Measurements from ENCODE around the gene IGSF8. TPM values are rescaled to one million over a fixed set of nuclear protein-coding genes. Genes with fewer than 3 reads are reported as not detected.

The IGSF8 gene
- total RNA-seq, 1 experiment from 2014 or later = 35.6 TPM

DNA sequence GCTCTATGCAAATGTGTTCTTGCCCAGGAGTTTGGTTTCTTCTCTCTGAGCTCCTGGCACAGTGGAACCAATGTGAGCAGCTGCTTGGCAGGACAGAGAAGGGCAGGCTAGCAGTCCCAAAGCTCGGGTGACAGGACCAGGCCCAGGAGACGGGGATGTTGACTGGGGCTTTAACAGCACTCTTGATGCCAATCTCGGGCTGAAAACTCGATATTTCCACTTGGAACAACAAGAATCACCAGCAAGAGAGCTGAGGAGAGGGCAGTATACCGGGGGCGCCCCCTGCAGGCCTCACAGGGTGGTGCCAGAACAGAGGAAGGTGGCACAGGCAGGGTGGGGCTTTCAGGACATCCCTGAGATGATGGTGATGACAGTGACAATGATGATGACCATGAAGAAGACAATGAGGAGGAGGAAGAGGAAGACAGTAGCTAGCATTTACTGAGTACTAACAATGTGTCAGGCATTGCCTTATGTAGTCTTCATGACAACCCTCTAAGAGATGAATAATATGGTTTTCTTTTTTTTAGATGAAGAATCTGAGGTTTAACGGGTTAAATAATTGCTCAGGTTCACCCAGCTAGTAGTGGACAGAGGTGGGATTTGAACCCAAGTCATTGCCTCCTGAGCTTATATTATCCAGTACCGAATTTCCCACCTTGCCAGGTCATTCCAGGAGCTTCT, 19.8 kb downstream of the IGSF8 start:
- peaks cover 26% of the 10 kb centered on the region for H3K27me3 ChIP-seq (ENCODE audit: insufficient read depth, low read length)
- H3K36me3 ChIP-seq (ENCODE audit: control insufficient read depth in 1 of 2, insufficient read depth in 2 of 2, low read length in 2 of 2) = no peaks in the 10 kb centered on the region
- H3K9me3 ChIP-seq (ENCODE audit: control insufficient read depth in 1 of 2, insufficient read depth in 1 of 2, low read depth in 1 of 2, low read length in 2 of 2) = no peaks in the 10 kb centered on the region
- peak; percentile 95 for ATAC-seq
- no peak overlapping the region for H3K27ac ChIP-seq (ENCODE audit: low read depth, low read length)
- no peaks in the 10 kb centered on the region; a peak in 1 of 4 replicates for H3K4me1 ChIP-seq (ENCODE audit: control insufficient read depth in 1 of 2, insufficient read depth in 2 of 2, low read length in 2 of 2)
- peak; percentile 23 for DNase-seq (ENCODE audit: low read depth, low spot score)
- intact Hi-C loops (cut with micrococcal nuclease) = loop anchor here (1.0 to 2.0 kb wide), 2 partner anchors 32 to 142 kb away; no protein-coding TSS in a partner anchor
- H3K4me2 ChIP-seq (ENCODE audit: low read length) = peak overlapping the region; percentile 15; the same call in 1 of the 2 replicates
- BruUV-seq (replicated peaks) = no TSS peak
- no peak overlapping the region for H3K9ac ChIP-seq (ENCODE audit: low read length)
- CTCF ChIA-PET = interaction anchor here (0.6 to 3.8 kb wide), 19 partner anchors 8 to 298 kb away, joined by 3 to 33 read pairs (median 5); partner anchors contain the start of genes DCAF8, IGSF8 and KCNJ10
- H3K9me2 ChIP-seq (ENCODE audit: insufficient read depth) = no peaks in the 10 kb centered on the region
- TF ChIP-seq, protein P1, sequence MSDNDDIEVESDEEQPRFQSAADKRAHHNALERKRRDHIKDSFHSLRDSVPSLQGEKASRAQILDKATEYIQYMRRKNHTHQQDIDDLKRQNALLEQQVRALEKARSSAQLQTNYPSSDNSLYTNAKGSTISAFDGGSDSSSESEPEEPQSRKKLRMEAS (IDR thresholded peaks at IDR 0.05) = no peak
- TF ChIP-seq RAD21 (IDR thresholded peaks at IDR 0.05; ENCODE audit: low read depth) (peak; percentile 74), EZH2 (IDR thresholded peaks at IDR 0.05) (no peak), JUND (IDR thresholded peaks at IDR 0.05) (no peak), CBX3 (IDR thresholded peaks at IDR 0.05; ENCODE audit: low read depth) (no peak), CEBPB (IDR thresholded peaks at IDR 0.05; ENCODE audit: low read depth) (no peak), ZFX (IDR thresholded peaks at IDR 0.05) (no peak)
- TF ChIP-seq, protein P2, sequence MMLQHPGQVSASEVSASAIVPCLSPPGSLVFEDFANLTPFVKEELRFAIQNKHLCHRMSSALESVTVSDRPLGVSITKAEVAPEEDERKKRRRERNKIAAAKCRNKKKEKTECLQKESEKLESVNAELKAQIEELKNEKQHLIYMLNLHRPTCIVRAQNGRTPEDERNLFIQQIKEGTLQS (IDR thresholded peaks at IDR 0.05) = no peak
- TF ChIP-seq, protein P3, sequence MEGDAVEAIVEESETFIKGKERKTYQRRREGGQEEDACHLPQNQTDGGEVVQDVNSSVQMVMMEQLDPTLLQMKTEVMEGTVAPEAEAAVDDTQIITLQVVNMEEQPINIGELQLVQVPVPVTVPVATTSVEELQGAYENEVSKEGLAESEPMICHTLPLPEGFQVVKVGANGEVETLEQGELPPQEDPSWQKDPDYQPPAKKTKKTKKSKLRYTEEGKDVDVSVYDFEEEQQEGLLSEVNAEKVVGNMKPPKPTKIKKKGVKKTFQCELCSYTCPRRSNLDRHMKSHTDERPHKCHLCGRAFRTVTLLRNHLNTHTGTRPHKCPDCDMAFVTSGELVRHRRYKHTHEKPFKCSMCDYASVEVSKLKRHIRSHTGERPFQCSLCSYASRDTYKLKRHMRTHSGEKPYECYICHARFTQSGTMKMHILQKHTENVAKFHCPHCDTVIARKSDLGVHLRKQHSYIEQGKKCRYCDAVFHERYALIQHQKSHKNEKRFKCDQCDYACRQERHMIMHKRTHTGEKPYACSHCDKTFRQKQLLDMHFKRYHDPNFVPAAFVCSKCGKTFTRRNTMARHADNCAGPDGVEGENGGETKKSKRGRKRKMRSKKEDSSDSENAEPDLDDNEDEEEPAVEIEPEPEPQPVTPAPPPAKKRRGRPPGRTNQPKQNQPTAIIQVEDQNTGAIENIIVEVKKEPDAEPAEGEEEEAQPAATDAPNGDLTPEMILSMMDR (IDR thresholded peaks at IDR 0.05 in 2 of 3, conservative IDR thresholded peaks at IDR 0.05 in 1 of 3; ENCODE audit: borderline replicate concordance in 1 of 3, insufficient read depth in 1 of 3, low read depth in 2 of 3, low read length in 2 of 3) = peak; percentile 82 to 98 (median 97)
- TF ChIP-seq, protein P4, sequence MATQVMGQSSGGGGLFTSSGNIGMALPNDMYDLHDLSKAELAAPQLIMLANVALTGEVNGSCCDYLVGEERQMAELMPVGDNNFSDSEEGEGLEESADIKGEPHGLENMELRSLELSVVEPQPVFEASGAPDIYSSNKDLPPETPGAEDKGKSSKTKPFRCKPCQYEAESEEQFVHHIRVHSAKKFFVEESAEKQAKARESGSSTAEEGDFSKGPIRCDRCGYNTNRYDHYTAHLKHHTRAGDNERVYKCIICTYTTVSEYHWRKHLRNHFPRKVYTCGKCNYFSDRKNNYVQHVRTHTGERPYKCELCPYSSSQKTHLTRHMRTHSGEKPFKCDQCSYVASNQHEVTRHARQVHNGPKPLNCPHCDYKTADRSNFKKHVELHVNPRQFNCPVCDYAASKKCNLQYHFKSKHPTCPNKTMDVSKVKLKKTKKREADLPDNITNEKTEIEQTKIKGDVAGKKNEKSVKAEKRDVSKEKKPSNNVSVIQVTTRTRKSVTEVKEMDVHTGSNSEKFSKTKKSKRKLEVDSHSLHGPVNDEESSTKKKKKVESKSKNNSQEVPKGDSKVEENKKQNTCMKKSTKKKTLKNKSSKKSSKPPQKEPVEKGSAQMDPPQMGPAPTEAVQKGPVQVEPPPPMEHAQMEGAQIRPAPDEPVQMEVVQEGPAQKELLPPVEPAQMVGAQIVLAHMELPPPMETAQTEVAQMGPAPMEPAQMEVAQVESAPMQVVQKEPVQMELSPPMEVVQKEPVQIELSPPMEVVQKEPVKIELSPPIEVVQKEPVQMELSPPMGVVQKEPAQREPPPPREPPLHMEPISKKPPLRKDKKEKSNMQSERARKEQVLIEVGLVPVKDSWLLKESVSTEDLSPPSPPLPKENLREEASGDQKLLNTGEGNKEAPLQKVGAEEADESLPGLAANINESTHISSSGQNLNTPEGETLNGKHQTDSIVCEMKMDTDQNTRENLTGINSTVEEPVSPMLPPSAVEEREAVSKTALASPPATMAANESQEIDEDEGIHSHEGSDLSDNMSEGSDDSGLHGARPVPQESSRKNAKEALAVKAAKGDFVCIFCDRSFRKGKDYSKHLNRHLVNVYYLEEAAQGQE (IDR thresholded peaks at IDR 0.05; ENCODE audit: low read depth) = no peak
- no peak overlapping the region for H2AFZ ChIP-seq (ENCODE audit: low read depth, low read length, poor library complexity, severe bottlenecking)
- no peaks in the 10 kb centered on the region for H4K20me1 ChIP-seq (ENCODE audit: insufficient read depth)
- no peak overlapping the region for H3K4me3 ChIP-seq (replicated peaks in 1 of 2; ENCODE audit: low read depth in 1 of 2, low read length in 2 of 2)
- RAD21 ChIA-PET (ENCODE audit: low non-redundant PET in 1 of 2, low total read pairs in 2 of 2, uncharacterized antibody in 2 of 2, unreplicated experiment in 2 of 2) = interaction anchor here (1.0 to 1.7 kb wide), 3 partner anchors 20 to 32 kb away, joined by 3 to 7 read pairs (median 4); no protein-coding TSS in a partner anchor
- POLR2A ChIA-PET = interaction anchor here (0.6 kb wide), 1 partner anchor 8 kb away, joined by 3 read pairs; the partner anchor contains the start of gene KCNJ10
- no peaks in the 10 kb centered on the region for H3K79me2 ChIP-seq (ENCODE audit: insufficient read depth, low read length)
